ENCODE data around the gene EZR.

The EZR gene

DNA sequence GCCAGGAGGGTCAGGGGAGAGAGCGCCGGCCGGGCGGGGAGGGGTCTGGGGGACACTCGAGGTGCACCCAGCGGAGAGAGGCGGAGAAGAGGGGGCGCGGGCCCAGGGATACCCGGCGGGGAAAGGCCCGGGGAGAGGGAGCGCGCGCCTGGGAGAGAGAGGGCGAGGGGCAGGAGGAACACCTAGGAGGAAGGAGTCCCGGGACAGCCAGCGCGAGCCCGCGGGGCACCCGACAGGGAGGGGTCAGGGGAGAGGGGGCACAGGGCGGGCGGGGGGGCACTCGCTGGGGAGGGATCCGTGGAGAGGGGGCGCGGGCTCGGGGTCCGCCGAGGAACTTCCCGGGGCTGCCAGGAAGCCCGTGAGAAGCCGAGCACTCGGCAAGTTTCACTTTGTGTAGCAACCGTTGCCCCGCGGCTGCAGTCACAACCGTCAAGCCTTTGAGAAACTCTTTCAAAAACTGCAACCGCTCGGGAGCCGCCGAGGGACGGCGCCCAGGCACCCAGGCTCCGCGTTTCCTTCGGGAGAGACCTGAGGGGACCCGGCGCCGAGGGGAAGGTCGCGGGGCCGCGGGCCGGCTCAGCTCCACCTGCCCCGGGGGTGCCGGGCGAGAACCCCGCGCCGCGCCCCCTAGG, 471 bp downstream of the EZR start:
- DNase-seq (ENCODE audit: low read depth in 3 of 3), result peak; percentile 38 to 53 (median 42)

DNA sequence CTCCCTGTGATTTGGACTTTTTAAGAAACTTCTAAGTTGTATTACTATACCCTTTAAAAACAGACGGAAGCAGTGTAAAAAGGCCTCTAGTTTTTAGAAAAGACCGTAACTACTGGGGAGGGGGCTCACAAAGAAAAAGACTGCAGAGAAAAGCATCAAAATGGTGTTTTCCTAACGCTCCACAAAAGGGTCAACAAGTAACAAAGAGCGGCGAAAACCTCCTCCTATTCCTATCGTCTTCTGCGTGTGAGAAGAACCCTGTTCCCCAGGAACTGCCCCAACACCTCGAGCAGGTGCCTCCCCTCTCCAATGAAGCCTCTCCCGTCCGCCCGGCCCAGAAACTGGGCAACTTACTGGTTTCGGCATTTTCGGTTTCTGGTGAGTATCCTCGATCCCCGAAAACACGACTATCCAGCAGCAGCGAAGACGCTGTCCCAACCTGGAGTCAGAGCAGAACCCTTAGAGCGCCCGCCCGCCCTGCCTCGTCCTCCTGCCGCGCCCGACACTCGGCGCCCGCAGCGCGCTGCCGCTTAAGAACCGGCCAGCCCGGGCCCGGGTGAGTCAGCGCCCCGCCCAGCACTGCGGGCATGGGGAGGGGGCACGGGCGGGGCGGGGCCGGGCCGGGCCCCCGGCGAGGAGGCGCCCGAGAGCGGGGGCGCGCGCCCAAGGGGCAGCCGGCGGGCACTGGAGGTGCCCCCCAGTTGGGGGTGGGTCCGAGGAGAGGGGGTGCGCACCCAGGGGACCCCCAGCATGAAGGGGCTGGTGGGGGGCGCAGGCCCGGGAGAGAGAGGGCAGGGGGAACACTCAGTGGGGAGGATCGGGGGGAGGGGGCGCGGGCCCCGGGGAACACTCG, 1.2 kb downstream of the EZR start:
- peak; percentile 65 to 70 (median 67) for DNase-seq (ENCODE audit: low read depth in 3 of 3)

DNA sequence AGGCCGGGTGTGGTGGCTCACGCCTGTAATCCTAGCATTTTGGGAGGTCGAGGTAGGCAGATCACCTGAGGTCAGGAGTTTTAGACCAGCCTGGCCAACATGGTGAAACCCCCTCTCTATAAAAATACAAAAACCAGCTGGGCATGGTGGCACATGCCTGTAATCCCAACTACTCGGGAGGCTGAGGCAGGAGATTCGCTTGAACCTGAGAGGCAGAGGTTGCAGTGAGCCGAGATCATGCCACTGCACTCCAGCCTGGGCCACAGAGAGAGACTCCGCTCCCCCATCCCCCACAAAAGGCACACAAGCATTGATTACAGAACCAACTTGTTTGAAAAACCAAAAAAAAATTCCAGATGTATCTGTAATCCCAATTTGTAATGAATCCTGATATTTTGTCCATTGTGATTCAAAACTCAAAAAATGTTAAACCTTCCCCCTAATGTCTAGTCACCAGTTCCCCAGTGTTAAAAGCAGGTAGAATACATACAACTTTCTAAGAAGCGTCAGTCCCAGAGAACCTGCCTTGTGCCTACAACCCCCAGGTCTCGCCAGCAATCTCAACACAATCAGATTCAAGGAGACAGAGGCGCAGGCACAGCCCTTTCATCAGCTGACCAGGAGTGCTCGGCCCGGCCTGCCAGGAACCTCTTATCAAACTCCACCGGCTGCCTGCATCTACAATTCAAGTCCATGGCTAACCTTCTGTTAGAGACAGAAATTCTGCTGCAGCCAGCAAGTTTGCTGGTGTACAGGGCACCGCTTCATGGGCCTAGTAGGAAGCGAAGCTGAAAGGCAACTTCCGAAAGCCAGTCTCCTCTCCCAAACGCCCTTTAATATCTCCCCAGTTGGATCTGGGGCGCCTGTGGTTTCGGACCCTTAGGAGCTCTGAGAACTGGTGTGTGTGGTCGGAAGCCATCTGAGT, 2.1 kb downstream of the EZR start:
- no peak for DNase-seq (ENCODE audit: low read depth in 3 of 3)

DNA sequence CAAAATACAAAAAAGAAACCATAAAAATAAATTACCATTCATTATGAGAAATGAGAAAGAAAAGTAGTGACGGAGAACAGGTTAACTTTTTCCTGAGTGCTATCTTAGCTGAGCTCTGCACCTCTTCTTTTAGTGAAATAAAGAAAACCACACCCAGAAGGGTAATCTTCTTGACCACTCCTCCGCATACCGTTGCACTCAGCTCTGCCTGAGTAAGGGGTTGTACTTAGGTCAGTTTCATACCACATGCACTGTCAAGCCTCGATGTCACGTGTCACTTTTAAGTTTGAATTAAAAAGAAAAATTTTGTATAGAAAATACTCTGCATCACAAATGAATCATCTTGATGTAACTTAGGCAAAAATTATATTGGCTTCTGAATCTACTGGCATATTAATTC, 2.8 kb downstream of the EZR start:
- DNase-seq (ENCODE audit: low read depth in 3 of 3), result no peak

DNA sequence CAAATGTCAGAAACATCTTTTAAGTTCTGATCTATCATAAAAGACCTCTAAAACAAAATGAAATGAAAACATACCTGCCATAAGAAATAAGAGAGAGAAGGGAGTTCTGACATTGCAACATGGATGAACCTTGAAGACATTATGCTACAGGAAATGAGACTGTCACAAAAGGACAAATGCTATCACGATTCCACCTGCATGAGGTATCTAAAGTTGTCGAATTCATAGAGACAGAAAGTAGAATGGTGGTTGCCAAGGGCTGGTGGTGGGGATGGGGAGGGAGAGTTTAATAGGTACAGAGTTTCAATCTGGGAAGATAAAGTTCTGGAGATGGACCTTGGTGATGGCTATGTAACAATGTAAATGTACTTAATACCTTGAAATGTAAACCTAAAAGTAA, 3.3 kb downstream of the EZR start:
- DNase-seq (ENCODE audit: low read depth in 3 of 3), result no peak

DNA sequence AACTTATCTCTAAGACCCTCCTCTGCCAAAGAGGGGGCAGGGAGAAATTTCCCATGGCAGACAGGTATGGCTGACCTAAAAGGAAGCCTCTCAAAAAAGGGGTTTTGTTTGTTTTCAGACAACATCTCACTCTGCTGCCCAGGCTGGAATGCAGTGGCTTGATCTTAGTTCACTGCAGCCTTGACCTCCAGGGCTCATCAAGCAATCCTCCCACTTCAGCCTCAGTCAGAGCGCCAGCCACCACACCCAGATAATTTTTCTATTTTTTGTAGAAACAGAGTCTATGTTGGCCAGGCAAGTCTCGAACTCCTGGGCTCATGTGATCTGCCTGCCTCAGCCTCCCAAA, 3.8 kb downstream of the EZR start:
- no peak for DNase-seq (ENCODE audit: low read depth in 3 of 3)

DNA sequence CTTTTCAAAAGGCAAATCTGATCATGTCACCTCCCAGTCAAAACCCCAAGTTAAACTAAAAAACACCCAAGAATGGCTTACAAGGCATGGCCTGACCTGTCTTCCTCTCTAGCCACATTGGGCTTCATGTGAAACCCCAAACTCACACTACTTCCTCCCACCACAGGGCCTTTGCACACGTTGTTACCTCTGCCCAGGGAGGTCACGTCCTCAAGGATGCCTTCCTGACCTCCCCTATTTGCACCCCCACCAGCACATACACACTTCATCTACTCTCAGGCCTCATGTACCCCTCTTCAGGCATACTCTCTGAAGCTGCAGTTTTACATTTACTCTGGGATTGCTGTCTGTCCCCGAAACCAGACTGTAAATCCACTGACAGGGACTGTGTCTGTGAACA, 6.1 kb downstream of the EZR start:
- no peak for DNase-seq (ENCODE audit: low read depth in 3 of 3)

DNA sequence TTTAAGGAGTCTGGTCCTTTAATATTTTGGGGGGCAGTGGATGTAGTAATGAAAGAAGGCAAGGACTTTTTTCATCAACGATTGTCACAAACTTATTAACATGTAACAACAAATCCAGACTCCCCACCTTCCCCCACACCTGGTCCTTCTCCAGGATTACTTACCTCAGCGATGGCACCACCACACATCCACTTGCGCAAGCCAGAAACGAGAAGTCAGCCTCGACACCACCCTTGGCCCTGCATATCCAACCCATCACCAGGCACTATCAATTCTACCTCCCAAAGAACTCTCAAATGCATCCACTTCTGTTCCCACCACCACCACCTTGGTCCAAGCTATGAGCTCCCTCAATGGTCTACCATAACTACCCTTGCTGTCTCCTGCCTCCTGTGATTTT, 6.6 kb downstream of the EZR start:
- DNase-seq (ENCODE audit: low read depth in 3 of 3), result no peak

DNA sequence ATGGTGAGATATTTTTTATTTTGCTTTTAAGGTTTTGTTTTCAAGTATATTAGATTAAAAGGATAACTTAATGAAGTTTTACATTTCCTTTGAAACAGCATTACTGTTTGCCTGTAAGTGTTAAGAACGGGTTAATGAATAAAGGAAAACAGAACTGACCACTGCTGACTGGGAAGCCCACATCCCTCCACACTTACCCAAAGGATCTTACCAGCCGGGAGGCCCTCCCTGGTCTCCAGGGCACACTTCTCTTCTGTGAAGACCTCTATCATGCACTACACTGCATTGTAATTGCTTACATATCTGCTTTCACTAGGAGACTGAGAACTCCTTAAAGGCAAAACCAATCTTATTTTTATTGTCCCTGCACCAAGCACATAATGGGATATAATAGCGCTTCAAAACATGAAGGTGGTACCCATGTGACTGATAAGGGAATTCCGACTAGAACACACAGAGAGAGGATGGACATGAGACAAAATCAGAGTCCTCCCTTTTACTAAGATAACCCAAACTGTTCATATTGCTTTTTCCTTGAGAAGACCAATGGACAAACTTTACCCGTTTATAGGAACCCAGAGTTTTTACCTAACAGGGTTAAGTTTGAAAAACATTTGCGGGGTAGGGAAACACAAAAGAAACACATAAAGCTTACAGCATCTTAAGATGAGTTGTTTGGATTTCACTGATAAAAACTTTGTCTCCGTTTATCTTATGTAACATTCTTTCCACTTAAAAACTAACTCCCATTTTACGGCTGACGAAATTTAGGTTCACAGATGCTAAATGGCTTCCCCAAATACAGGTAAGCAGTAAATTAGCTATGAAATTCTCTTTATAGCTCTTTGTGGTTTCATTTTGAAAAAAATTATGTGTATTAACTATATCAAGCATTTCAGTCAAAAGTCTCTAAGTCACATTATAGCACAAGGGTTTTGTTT, 8.7 kb downstream of the EZR start:
- no peak for DNase-seq (ENCODE audit: low read depth in 3 of 3)

DNA sequence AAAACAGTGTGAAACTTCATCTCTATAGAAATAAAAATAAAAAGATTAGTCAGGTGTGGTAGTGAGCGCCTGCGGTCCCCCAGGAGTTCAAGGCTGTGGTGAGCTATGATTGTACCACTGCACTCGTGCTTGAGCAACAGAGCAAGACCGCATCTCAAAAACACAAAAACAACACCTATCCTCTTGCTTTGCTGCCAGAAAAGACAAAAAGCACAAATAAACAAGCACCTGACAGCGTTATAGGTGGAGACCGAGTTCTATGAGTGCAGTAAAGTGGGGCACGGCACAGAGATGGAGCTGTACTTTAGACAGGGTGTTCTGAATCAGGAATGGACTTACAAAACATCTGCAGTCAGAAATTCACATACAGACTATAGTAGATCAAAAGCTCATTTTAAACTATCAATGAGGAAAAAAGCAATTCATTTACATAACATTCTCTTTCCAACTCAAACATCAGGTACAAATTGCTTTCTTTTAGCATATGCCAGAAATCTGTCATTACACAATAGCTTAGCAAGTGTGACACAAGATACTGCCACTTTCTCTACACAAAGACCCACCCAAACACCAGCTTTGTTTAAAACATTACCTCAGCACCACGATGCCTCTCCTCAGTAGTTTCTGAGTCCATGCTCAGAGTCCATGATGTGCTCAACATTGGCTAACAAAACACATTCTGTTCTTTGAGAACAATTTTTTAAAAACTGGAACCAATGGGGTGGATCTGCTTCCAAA, 10.1 kb downstream of the EZR start:
- no peak for DNase-seq (ENCODE audit: low read depth in 3 of 3)

DNA sequence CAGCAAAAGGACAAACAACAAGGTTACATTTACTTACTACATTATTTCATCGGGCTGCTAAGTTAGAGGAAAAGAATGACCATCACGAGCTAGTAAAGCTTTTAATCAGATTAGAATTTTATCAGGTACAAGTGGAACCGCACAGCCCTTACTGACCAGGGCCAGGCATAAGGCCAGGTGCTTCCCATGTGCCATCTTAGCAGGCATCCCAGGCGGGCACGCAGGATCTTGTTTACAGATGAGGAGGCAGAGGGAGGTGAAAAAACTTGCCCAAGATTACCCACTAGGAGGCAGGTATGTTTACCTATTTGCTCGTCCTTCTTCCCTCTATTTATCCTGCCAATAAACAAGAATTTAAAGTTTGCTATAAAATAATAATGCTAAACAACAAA, 10.7 kb downstream of the EZR start:
- no peak for DNase-seq (ENCODE audit: low read depth in 3 of 3)

DNA sequence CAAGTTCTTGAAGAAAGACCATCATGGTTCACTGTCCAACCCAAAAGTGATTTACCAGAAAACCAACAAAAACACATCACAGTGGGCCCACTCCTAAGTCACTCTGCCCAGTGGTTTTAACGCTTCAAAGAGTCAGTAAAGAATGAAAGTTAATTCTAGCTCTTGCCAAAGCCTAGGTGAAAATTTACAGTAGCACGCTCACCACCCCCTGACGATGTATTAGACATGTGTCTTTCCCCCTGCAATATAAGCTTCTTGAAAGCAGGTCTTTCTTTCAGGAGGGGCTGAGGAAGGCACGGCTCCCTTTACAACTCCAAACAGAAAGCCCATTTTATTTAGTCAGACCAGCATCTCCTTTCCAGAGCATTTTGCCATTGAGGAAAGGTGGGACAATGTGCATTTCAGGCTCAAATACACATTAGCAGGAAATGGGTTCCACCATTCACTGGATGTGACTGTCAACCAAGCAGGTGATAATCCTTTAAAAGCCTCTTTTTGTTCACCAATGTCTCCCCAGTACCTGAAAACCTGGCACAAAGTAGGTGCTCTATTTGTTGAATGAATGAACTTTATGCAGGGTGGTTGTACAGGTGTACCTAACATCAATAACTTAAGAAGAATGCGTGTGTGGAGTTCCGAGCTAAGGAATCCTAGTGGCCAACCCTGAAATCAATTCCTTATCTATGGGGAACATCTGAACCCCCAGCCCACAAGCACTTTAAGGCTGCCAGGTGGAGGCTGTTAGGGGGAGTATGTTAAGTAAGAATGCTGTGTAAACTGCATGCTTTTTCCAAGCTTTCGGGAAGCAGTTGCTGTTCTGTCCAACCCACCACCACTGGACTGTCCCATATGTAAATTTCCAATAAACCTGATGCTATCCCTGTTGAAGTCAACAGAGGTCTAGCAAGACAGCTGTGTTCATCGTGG, 11.4 kb downstream of the EZR start:
- DNase-seq (ENCODE audit: low read depth in 3 of 3), result no peak

DNA sequence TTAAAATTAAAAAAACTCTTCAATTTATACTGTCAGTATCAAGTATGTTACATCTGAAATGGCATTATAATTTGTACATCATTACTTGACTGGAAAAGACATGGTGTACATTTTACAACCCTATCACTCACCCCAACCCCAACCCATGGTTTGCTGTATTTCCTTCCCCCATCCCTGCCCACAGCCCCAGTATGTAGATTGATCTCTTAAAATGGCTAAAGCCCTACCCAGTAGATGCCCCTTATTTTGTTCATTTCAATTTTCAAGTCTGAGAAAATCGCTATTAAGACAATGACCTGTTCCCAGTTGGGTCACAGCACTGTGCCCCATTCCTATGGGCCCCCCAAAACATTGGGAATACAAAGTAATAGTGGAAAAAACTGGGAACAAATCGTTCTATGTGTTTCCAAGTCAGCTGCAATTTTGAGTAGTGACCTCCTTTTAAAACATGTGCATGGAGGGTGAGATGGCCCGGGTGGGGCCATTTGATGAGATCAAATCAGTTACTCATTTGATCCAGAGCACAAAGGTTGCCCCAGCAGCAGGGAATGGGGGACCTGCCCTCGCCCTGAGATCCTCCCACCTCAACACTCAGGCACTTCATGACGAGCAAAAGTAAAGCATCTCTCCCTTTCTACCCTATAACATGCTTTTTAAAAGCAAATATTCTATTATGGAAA, 13.3 kb downstream of the EZR start:
- DNase-seq (ENCODE audit: low read depth in 3 of 3), result no peak

DNA sequence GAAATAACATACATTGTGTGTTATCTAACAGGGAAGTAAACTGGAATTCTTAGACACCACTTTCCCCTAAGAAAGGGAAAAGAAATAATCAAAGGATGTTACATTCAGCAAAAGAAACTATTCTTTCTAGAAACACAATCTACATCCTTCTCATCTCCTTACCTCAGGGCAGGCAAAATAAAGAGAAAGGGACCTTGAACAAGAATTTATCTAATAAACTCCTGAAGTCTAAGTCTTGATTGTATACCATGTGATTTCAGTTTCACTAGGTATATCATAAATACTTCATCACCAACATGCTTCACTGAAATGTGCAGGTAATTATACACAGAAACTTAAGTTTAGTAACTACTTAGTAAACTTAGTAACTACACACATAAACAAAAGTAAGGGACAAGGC, 15.0 kb downstream of the EZR start:
- no peak for DNase-seq (ENCODE audit: low read depth in 3 of 3)

DNA sequence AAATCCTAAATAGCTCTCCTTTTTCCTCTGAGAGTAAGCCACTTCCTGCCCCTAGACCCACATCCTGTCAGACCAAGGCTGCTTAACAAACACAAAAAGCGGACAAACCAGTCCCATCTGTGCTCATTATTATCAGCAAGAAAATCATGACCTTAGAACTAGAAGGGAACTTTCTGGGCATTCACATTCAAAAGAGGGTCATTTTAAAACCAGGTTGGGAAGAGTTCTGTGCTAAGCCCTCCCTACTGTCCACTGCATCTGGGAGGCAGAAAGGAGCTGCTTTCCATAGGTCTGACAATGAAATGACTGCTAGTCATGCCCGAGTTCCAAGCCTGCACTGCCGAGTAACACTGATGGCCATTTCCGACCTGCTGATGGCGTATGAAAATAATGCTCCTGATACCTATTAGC, 15.4 kb downstream of the EZR start:
- no peak for DNase-seq (ENCODE audit: low read depth in 3 of 3)

DNA sequence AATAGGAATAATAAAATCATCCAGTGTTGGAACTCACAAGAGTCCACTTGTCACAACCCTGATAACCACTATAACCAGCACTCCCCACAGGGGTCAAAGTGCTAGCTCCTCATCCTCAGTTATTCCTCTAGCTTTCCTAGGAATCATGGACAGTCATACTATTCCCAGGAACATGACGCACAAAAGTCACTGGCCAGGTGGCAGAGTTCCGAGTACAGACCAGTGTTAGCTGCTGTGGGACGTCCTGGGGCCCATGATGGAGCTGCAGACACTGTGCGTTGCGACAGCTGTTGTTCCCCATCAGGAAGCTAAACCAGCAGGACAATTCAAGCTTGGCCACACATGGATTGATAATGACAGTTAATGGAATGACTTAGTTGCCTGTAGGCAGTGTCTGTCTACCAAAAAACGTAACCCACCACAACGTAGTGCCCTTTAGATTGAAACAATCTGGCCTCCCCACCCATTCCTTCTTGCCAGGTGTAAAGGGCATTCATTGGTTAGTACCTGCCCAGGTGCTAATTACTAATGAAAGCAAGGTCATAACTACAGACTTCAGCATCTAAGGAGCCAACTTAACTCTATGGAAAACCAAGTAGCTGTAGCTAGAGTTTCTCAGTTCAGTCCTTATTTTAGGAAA, 17.4 kb downstream of the EZR start:
- no peak for DNase-seq (ENCODE audit: low read depth in 3 of 3)

DNA sequence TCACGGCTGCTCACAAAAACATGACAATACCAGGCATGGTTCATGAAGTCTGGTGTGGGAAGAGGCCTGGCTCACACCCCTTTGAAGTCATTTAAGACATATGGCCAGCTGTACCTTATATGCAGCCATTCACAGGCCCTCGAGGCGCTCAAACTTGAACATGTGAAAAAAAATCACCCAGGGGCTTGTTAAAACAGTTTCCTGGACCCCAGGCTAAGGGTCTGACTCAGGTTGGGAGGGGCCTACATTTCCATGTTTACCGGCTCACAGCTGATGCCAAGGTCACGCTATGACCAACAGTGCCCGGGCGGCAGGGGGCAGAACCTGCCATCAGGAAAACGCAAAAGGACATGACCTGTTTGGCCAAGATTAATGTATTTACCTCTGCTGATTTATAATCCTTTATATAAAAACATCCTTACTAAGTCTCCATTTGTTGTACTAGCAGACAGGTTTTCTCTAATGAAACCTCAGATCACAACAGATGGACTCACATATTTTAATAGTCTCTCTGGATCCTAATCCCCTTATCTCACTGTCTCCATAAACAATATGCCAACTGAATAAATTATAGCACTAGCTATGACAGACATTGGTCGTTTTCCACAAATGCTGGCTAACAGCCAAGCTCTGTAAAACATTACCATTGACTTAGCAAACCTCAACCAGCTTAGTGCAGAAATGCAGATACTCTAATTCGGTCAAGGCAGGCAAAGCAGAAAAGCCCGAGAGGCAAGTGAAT, 19.9 kb downstream of the EZR start:
- DNase-seq (ENCODE audit: low read depth in 3 of 3), result no peak

DNA sequence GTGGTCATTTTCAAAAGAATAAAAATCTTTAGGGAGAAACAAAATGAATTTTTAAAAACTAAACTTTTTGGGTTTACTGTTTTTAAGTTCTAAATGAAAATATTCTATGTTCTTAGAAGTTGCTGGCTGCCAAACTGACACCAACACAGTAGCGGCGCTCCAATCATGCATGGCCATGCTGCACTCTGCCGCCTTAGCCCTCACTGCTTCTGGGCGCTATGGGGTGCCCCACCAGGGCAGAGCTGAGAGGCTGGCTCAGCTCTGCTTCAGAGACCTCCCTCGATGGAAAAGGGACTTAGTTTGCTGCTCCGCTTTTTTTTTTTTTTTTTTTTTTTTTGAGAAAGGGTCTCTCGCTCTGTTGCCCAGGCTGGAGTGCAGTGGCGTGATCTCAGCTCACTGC, 20.9 kb downstream of the EZR start:
- DNase-seq (ENCODE audit: low read depth in 3 of 3), result no peak

Measured in stimulated activated CD4-positive, alpha-beta T cell treated with anti-CD3 and anti-CD28 coated beads, TNF-alpha, amount 100 ng/mL, for 4 hours (primary cell).